AG20443 (cell line): Measurements from ENCODE around the gene CD300LD.
A peak's percentile ranks its signal among the peaks of the same experiment; 100 is the strongest.
"Not testable (repeated sequence)": the region's sequence is repeated elsewhere in the genome, so short reads cannot be mapped to it uniquely, and the experiment has no call there.

ENCODE experiments used
- DNase-seq: peaks from one replicate; pipeline ENCODE4 v3.0.0; 2012; ENCODE audit warnings: low spot score, mixed read lengths

The CD300LD gene

GRCh38 chr17:74571621-74572270, 20.3 kb downstream of the CD300LD start:
- DNase-seq: no peak

- peak; percentile 76 for DNase-seq
Observed at GRCh38 chr17:74569020-74570003, 22.8 kb downstream of the CD300LD start.

GRCh38 chr17:74568106-74568873, 23.8 kb downstream of the CD300LD start:
- no peak for DNase-seq

- DNase-seq: no peak
Observed at GRCh38 chr17:74567397-74567796, 24.7 kb downstream of the CD300LD start, which contains the start of gene CD300H. TSS of gene CD300H (minus strand) at chr17:74567509.

GRCh38 chr17:74566132-74566753, 25.8 kb downstream of the CD300LD start:
- peak; percentile 44 for DNase-seq

GRCh38 chr17:74565126-74565525, 27.0 kb downstream of the CD300LD start:
- DNase-seq: no peak

- DNase-seq: no peak
Observed at GRCh38 chr17:74563358-74563757, 28.7 kb downstream of the CD300LD start.

GRCh38 chr17:74561586-74561985, 30.5 kb downstream of the CD300LD start:
- no peak for DNase-seq

- no peak for DNase-seq
Observed at GRCh38 chr17:74558882-74559519, 33.1 kb downstream of the CD300LD start.

GRCh38 chr17:74558402-74558801, 33.7 kb downstream of the CD300LD start:
- not testable (repeated sequence) for DNase-seq

GRCh38 chr17:74555427-74555940, 36.6 kb downstream of the CD300LD start:
- DNase-seq: no peak

- DNase-seq: no peak
Observed at GRCh38 chr17:74554909-74555308, 37.2 kb downstream of the CD300LD start.

GRCh38 chr17:74552037-74552436, 40.0 kb downstream of the CD300LD start:
- DNase-seq: no peak

- DNase-seq: no peak
Observed at GRCh38 chr17:74550602-74551001, 41.5 kb downstream of the CD300LD start.

GRCh38 chr17:74549343-74549742, 42.7 kb downstream of the CD300LD start:
- DNase-seq: no peak

- DNase-seq: no peak
Observed at GRCh38 chr17:74547736-74548135, 44.3 kb downstream of the CD300LD start.

GRCh38 chr17:74547264-74547663, 44.8 kb downstream of the CD300LD start:
- no peak for DNase-seq

GRCh38 chr17:74546586-74546985, 45.5 kb downstream of the CD300LD start:
- DNase-seq: no peak

- DNase-seq: no peak
Observed at GRCh38 chr17:74545843-74546230, 46.2 kb downstream of the CD300LD start, which contains the start of gene CD300C. TSS of gene CD300C (minus strand) at chr17:74546115. CDS start at chr17:74545782, 333 bp downstream.

GRCh38 chr17:74544991-74545842, 46.9 kb downstream of the CD300LD start:
- no peak for DNase-seq
